ENCODE data around the gene VPS33B.

VPS33B gene

DNA sequence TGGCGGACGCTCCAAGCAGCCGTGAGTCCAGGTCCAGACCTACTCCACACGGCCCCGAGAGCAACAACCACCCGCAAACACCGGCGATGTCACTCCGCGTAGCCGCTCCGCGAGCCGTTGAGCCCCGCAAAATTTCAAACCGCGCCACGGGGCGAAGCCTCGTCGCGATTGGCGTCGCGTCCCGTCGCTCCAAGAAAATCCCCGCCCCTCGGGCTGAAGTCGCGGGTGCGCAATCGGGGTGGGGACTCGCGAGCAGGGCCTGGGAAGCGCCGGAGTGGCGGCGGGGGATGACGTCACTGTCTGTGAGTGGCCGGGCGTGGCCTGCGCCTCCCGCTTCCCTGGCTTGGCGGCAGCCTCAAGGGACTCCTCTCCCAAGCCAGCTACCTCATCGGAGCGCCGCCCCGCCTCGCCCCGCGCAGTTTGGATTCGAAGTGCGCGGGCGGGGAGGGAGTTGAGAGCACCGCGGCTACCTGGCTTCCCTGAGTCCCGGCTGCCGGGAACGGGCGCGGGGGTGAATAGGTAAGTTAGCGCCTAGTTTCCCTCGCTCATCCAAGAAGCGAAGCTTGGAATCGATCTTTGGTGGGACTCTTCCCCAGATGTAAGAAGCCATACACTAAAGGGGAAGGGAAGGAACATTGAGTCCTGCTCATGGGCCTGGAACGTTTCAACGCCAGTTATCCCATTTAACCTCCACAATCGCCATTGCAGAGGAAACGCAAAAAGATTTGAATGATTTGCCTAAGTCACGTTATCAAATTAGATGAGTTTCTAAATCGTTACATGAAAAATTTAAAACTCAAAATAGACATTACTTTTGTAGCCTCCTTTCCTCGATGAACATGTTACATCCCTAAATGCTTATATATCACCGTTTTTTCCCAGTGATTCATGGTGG, 27.7 kb downstream of the VPS33B start, which contains the start of gene PRC1:
Gene PRC1 (minus strand): TSS at position 119 of the 895 bp plus-strand sequence. CDS start 118 bp downstream, at position 1.
- Histone ChIP-seq H3K9me3 (ENCODE audit: low read depth, low read length) (no peaks in the 10 kb centered on the region), H3K4me3 (peak within 1 kb of the TSS; percentile 100), H3K9ac (ENCODE audit: insufficient read length) (peak within 1 kb of the TSS; percentile 99), H3K27ac (peak within 1 kb of the TSS; percentile 93), H3K36me3 (ENCODE audit: insufficient read depth, low read length) (peaks cover 25% of the 10 kb centered on the region)
- peak; percentile 79 for DNase-seq (ENCODE audit: low read depth, low spot score)
- TF ChIP-seq POLR2AphosphoS5 (IDR thresholded peaks at IDR 0.05; ENCODE audit: borderline replicate concordance, low read depth, low read length) (peak; percentile 97), FOXP2 (optimal IDR thresholded peaks at IDR 0.05; ENCODE audit: control extremely low read depth, extremely low read length, insufficient read depth) (peak; percentile 80), EZH2 (IDR thresholded peaks at IDR 0.05) (no peak)

DNA sequence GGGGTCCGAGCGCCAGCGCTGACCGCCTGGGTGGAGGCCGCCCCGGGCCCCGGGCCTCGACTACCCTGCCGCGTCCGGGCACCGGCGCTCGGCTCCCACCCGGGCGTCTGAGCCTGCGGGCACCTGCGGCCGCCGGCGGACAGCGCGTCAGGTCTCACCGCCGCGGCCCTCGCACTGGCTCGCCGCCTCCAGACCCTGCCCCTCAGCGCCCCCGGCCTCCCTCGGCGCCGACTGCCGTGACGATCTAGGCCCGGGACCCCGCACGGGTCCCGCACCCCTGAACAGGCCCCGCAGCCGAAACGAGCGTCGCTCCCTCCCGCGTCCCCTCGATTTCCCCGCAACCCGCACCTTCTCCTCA, 28.4 kb downstream of the VPS33B start:
- H3K9ac ChIP-seq (ENCODE audit: insufficient read length): peak overlapping the region; percentile 99
- H3K9me3 ChIP-seq (ENCODE audit: low read depth, low read length): no peaks in the 10 kb centered on the region
- H3K4me3 ChIP-seq: peak overlapping the region; percentile 100
- no peak for DNase-seq (ENCODE audit: low read depth, low spot score)
- peaks cover 19% of the 10 kb centered on the region for H3K36me3 ChIP-seq (ENCODE audit: insufficient read depth, low read length)
- H3K27ac ChIP-seq: peak overlapping the region; percentile 93
- TF ChIP-seq POLR2AphosphoS5 (IDR thresholded peaks at IDR 0.05; ENCODE audit: borderline replicate concordance, low read depth, low read length): no peak
- no peak for TF ChIP-seq EZH2 (IDR thresholded peaks at IDR 0.05)
- TF ChIP-seq FOXP2 (optimal IDR thresholded peaks at IDR 0.05; ENCODE audit: control extremely low read depth, extremely low read length, insufficient read depth): no peak

DNA sequence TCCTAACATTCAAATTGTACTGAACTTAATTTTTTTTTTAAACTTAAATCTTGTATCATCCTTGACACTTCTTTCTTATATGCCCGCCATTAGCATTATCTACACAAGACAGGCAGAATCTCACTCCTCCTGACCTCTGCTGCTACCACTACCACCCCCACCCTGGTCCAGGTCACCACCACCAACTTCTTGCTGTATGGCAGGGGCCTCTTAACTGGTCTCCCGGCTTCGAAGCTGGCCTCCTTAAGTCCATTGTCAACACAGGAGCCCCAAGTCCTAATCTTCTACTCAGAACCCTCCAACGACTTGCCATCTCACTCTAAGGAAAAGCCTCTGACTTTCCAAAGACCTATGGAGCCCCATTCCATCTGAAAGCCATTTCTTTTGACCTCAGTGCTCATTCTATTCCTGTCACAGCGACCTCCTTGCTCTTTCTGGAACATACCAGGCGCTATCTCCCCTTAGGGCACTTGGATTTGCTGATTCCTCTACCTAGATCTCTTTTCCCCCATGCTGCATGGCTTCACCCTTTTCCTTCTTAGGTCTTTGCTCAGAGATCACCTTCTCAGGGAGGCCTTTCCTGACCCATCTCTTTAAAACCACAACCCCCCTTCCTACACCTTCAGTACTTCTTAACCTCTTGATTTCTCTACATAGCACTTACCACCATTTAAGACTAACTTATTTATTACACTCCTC, 30.7 kb downstream of the VPS33B start:
- no peaks in the 10 kb centered on the region for H3K9me3 ChIP-seq (ENCODE audit: low read depth, low read length)
- no peaks in the 10 kb centered on the region for H3K36me3 ChIP-seq (ENCODE audit: insufficient read depth, low read length)
- TF ChIP-seq POLR2AphosphoS5 (IDR thresholded peaks at IDR 0.05; ENCODE audit: borderline replicate concordance, low read depth, low read length): no peak
- TF ChIP-seq FOXP2 (optimal IDR thresholded peaks at IDR 0.05; ENCODE audit: control extremely low read depth, extremely low read length, insufficient read depth): no peak
- TF ChIP-seq EZH2 (IDR thresholded peaks at IDR 0.05): no peak
- no peak overlapping the region for H3K9ac ChIP-seq (ENCODE audit: insufficient read length)
- peak overlapping the region; percentile 73; the same call in 1 of the 2 replicates for H3K27ac ChIP-seq
- no peak for DNase-seq (ENCODE audit: low read depth, low spot score)
- peak overlapping the region; percentile 7 for H3K4me3 ChIP-seq

DNA sequence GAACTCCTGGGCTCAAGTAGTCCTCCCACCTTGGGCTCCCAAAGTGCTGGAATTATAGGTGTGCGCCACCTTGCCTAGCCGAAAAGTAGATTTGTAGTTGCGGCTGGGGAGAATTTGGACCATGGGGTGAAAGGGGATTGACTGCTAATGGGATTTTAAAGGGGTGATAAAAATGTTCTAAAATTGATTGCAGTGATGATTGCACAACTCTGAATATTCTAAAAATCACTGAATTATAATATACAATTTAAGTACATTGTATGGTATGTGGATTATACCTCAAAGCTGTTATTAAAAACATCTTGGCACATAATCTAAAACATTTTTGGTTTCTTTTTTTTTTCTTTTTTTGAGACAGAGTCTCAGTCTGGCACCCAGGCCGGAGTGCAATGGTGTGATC, 31.9 kb downstream of the VPS33B start:
- Histone ChIP-seq H3K9ac (ENCODE audit: insufficient read length) (no peak overlapping the region), H3K27ac (no peak overlapping the region), H3K9me3 (ENCODE audit: low read depth, low read length) (no peaks in the 10 kb centered on the region), H3K36me3 (ENCODE audit: insufficient read depth, low read length) (peaks cover 7% of the 10 kb centered on the region), H3K4me3 (no peak overlapping the region)
- no peak for DNase-seq (ENCODE audit: low read depth, low spot score)
- no peak for TF ChIP-seq EZH2 (IDR thresholded peaks at IDR 0.05)
- no peak for TF ChIP-seq FOXP2 (optimal IDR thresholded peaks at IDR 0.05; ENCODE audit: control extremely low read depth, extremely low read length, insufficient read depth)
- no peak for TF ChIP-seq POLR2AphosphoS5 (IDR thresholded peaks at IDR 0.05; ENCODE audit: borderline replicate concordance, low read depth, low read length)

DNA sequence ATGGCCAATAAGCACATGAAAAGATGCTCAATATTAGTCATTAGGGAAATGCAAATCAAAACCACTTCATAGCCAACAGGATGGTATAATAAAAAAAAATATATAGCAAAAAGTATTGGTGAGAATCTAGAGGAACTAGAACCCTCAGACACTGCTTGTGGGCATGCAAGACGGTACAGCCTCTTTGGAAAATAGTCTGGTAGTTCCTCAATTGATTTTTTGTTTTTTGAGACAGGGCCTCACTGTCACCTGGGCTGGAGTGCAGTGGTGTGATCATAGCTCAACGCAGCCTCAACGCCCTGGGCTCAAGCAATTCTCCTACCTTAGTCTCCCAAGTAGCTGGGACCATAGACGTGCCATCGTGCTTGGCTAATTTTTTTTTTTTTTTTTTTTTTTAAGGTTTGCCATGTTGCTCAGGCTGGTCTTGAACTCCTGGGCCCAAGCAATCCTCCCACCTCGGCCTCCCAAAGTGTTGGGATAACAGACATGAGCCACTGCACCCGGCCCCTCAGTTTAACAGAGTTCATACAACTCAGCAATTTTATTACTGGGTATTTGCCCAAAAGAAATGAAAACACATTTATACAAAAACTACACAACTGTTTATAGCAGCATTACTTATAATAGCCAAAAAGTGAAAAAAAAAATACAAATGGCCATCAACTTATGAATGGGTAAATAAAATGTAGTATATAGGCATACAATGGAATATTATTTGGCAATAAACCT, 33.2 kb downstream of the VPS33B start:
- H3K36me3 ChIP-seq (ENCODE audit: insufficient read depth, low read length): peaks cover 14% of the 10 kb centered on the region
- no peak overlapping the region for H3K4me3 ChIP-seq
- no peak for DNase-seq (ENCODE audit: low read depth, low spot score)
- H3K9me3 ChIP-seq (ENCODE audit: low read depth, low read length): no peaks in the 10 kb centered on the region
- no peak overlapping the region for H3K27ac ChIP-seq
- H3K9ac ChIP-seq (ENCODE audit: insufficient read length): no peak overlapping the region
- TF ChIP-seq POLR2AphosphoS5 (IDR thresholded peaks at IDR 0.05; ENCODE audit: borderline replicate concordance, low read depth, low read length) (no peak), EZH2 (IDR thresholded peaks at IDR 0.05) (no peak), FOXP2 (optimal IDR thresholded peaks at IDR 0.05; ENCODE audit: control extremely low read depth, extremely low read length, insufficient read depth) (no peak)

GRCh38 chr15:90988296-90988695, 34.1 kb downstream of the VPS33B start:
- no peak for TF ChIP-seq FOXP2 (optimal IDR thresholded peaks at IDR 0.05; ENCODE audit: control extremely low read depth, extremely low read length, insufficient read depth)
- H3K9me3 ChIP-seq (ENCODE audit: low read depth, low read length): no peaks in the 10 kb centered on the region
- peak overlapping the region; percentile 45 for H3K9ac ChIP-seq (ENCODE audit: insufficient read length)
- DNase-seq (ENCODE audit: low read depth, low spot score): no peak
- no peak overlapping the region for H3K4me3 ChIP-seq
- H3K36me3 ChIP-seq (ENCODE audit: insufficient read depth, low read length): peaks cover 23% of the 10 kb centered on the region
- H3K27ac ChIP-seq: peak overlapping the region; percentile 52

- Histone ChIP-seq H3K4me3 (no peak overlapping the region), H3K9me3 (ENCODE audit: low read depth, low read length) (no peaks in the 10 kb centered on the region), H3K9ac (ENCODE audit: insufficient read length) (no peak overlapping the region), H3K36me3 (ENCODE audit: insufficient read depth, low read length) (peaks cover 30% of the 10 kb centered on the region), H3K27ac (0 out of 2 replicates have a peak overlapping the region, but pooled peaks have one; percentile 38)
- DNase-seq (ENCODE audit: low read depth, low spot score): no peak
- TF ChIP-seq FOXP2 (optimal IDR thresholded peaks at IDR 0.05; ENCODE audit: control extremely low read depth, extremely low read length, insufficient read depth) (no peak), EZH2 (IDR thresholded peaks at IDR 0.05) (no peak), POLR2AphosphoS5 (IDR thresholded peaks at IDR 0.05; ENCODE audit: borderline replicate concordance, low read depth, low read length) (no peak)
Observed at GRCh38 chr15:90987561-90988141, 34.7 kb downstream of the VPS33B start.

Data from SK-N-MC (cell line).